ENCODE results near the gene AP1G2. TPM values are rescaled to one million over a fixed set of nuclear protein-coding genes. Genes with fewer than 3 reads are reported as not detected.

Gene AP1G2
- total and polyA plus RNA-seq, 2 of the 13 experiments (the other 11 are each of a cell fraction or from before 2014, with no cell fraction given), result 96.9 to 611 TPM

- TF ChIP-seq HDAC2 (CRISPR knock-in tag; IDR thresholded peaks at IDR 0.05), result 0 out of 2 replicates have a peak, but pooled peaks have one; percentile 32
- TF ChIP-seq DMAP1 (CRISPR knock-in tag; IDR thresholded peaks at IDR 0.05), result no peak
- no peak for TF ChIP-seq MZF1 (CRISPR knock-in tag; IDR thresholded peaks at IDR 0.05; ENCODE audit: borderline replicate concordance)
- peak; percentile 72; the same call in 1 of the 2 replicates for TF ChIP-seq RCOR2 (CRISPR knock-in tag; IDR thresholded peaks at IDR 0.05)
- no peak for TF ChIP-seq MED8 (CRISPR knock-in tag; IDR thresholded peaks at IDR 0.05; ENCODE audit: insufficient replicate concordance)
- no peak for TF ChIP-seq ZNF337 (CRISPR knock-in tag; IDR thresholded peaks at IDR 0.05; ENCODE audit: borderline replicate concordance, low read depth)
- TF ChIP-seq MTA1 (CRISPR knock-in tag; IDR thresholded peaks at IDR 0.05; ENCODE audit: borderline replicate concordance), result no peak
- no peak for TF ChIP-seq ZKSCAN5 (CRISPR knock-in tag; IDR thresholded peaks at IDR 0.05)
- peak; percentile 96 for TF ChIP-seq CHD4 (IDR thresholded peaks at IDR 0.05; ENCODE audit: borderline replicate concordance, low read length)
- no peak for TF ChIP-seq ATF6 (CRISPR knock-in tag; conservative IDR thresholded peaks at IDR 0.05)
- TF ChIP-seq E2F5 (CRISPR knock-in tag; conservative IDR thresholded peaks at IDR 0.05), result no peak
- no peak for TF ChIP-seq NBN (conservative IDR thresholded peaks at IDR 0.05)
- TF ChIP-seq ZMYM2 (CRISPR knock-in tag; IDR thresholded peaks at IDR 0.05), result no peak; the same call in 1 of the 2 replicates
- no peak for TF ChIP-seq TEAD3 (CRISPR knock-in tag; optimal IDR thresholded peaks at IDR 0.05; ENCODE audit: borderline replicate concordance)
- TF ChIP-seq CHD2 (IDR thresholded peaks at IDR 0.05; ENCODE audit: low read depth, low read length), result no peak
- TF ChIP-seq PHF5A (CRISPR knock-in tag; IDR thresholded peaks at IDR 0.05; ENCODE audit: low read depth, unreplicated experiment), result no peak
- TF ChIP-seq SIN3A (IDR thresholded peaks at IDR 0.05; ENCODE audit: borderline replicate concordance, low read depth, low read length), result no peak
- TF ChIP-seq ZNF558 (CRISPR knock-in tag; IDR thresholded peaks at IDR 0.05; ENCODE audit: borderline replicate concordance), result no peak
- TF ChIP-seq MYPOP (CRISPR knock-in tag; IDR thresholded peaks at IDR 0.05), result no peak
- TF ChIP-seq MATR3 (CRISPR knock-in tag; IDR thresholded peaks at IDR 0.05), result no peak
- no peak for TF ChIP-seq FOSL2 (CRISPR knock-in tag; IDR thresholded peaks at IDR 0.05)
- TF ChIP-seq ZNF557 (CRISPR knock-in tag; IDR thresholded peaks at IDR 0.05), result no peak
- TF ChIP-seq JUNB (CRISPR knock-in tag; IDR thresholded peaks at IDR 0.05; ENCODE audit: borderline replicate concordance), result no peak
- no peak for TF ChIP-seq HNRNPL (IDR thresholded peaks at IDR 0.05; ENCODE audit: low read depth, low read length)
- TF ChIP-seq ZNF75D (CRISPR knock-in tag; IDR thresholded peaks at IDR 0.05; ENCODE audit: borderline replicate concordance), result no peak
- no peak for TF ChIP-seq PBX2 (CRISPR knock-in tag; IDR thresholded peaks at IDR 0.05)
- no peak for TF ChIP-seq ZNF639 (CRISPR knock-in tag; conservative IDR thresholded peaks at IDR 0.05)
Observed at GRCh38 chr14:23600806-23601205, 33.2 kb upstream of the AP1G2 start (continued).
